ENCODE measurements around the gene S100A12.
"Not testable (repeated sequence)": the region's sequence is repeated elsewhere in the genome, so short reads cannot be mapped to it uniquely, and the experiment has no call there.

Gene S100A12

DNA sequence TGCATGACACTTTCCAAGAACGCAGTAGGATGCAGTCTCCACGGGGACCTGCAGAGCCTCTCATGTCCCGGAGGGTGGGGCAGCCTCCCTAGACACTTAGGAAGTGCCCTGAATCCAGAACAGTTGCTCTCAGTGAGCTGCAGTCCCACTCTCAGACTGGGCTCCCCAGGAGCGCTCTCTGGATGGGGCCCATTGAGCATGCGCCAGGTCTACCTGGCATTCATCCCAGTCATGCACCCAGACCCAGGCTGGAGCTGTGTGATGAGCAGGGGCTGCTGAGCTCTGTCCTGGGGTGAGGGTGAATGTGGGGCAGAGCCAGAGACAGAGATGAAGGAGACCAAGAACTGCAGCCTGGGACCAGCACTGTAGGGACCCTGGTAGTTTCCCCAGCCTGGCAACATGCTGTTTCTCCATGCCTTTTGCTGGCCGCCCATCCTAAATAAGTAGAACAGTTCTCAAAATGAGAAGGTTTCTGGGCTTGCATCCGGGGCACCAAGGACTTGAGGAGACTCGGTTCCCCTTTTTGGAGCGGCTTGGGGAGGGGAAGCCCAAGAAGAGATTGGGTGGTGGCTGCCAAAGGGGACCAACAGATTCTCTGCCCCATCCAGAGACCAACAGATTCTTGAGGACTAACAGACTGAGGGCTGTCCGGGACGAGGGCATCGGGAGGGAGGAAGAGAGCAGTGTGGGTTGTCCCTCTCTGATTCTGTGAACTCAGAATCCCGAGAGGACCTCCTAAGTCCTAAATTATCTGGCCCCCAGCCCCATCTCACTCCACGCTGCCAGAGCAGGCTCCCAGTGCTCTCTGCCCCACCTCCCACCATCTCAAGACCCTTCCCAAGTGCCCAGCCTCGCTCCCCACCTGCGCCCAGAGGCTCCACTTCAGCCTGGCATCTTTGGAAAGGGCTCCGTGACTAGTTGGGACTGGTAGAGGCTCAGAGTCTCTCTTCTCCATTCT lies 25.8 kb downstream of the S100A12 start:
- FAIRE-seq: no peak

- no peak for FAIRE-seq
Measured at GRCh38 chr1:153348511-153349362, 26.7 kb downstream of the S100A12 start, which contains the start of gene PGLYRP4. Gene PGLYRP4, minus strand, starts transcription at chr1:153348841. Its CDS starts 909 bp downstream, at chr1:153347932.

DNA sequence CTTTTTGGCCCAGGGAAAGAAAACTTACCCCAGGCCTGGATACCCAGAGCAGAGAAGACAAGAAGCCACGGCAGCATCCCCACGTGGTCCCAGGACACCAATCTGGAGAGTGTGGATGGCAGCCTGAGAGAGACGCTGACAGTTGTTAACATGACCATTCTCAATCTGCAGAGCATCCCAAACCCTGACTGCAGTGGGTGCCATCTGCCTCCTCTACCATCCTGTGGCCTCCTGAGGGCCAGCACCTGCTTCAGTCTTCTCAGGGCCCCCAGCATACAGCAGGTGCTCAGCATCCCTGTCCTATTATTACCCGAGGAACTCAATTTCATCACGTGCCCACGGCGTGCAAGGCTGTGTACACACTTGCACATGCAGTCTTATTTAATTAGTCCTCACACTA lies 27.6 kb downstream of the S100A12 start:
- no peak for FAIRE-seq

GRCh38 chr1:153347049-153347448 lies 28.4 kb downstream of the S100A12 start:
- FAIRE-seq: not testable (repeated sequence)

DNA sequence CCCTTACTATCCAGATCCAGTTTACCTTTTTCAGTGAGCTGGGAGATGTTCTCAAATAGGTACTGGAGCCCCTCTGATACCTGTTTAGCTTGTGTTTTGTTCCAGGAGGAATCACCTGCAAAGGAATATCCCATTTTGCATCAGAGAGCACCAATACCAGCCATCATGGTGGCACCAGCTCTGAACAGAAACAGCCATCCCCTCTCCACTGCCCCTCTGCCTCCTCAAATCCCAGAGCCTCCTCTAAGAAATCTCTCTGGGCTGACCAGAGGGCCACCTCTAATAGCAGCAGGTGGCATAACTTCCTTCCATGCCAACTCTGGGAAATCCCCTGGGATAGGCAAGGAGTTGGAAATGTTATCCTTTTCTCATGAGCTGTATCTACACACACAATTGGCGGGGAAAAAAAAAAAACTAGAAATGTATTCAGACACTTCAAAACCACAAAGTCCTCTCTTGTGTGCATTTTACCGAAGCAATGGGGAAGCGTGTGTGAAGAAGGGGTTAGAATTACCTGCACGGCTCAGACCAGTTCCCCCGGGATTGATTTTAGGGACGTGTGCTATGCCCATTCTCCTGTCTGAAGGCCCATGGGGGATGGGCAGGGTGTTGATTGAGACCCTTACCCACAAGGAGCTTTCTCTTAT lies 29.2 kb downstream of the S100A12 start:
- no peak for FAIRE-seq

- FAIRE-seq: no peak
Measured at GRCh38 chr1:153345187-153346076, 30.0 kb downstream of the S100A12 start.

DNA sequence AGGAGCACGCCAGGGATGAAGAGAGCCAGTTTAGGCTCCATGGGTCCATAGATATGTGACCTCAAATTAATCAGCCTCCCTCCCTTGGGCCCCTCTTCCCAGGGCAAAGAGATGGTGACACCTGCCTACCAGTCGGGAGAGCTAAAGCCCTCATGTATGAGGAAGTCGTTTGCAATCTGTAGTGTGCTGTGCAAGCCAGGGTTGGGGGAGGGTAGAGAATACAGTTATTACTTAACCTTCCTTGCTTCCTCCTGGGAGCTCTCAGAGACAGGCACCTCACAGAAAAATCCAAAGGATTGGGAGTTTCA lies 30.7 kb downstream of the S100A12 start:
- no peak for FAIRE-seq

DNA sequence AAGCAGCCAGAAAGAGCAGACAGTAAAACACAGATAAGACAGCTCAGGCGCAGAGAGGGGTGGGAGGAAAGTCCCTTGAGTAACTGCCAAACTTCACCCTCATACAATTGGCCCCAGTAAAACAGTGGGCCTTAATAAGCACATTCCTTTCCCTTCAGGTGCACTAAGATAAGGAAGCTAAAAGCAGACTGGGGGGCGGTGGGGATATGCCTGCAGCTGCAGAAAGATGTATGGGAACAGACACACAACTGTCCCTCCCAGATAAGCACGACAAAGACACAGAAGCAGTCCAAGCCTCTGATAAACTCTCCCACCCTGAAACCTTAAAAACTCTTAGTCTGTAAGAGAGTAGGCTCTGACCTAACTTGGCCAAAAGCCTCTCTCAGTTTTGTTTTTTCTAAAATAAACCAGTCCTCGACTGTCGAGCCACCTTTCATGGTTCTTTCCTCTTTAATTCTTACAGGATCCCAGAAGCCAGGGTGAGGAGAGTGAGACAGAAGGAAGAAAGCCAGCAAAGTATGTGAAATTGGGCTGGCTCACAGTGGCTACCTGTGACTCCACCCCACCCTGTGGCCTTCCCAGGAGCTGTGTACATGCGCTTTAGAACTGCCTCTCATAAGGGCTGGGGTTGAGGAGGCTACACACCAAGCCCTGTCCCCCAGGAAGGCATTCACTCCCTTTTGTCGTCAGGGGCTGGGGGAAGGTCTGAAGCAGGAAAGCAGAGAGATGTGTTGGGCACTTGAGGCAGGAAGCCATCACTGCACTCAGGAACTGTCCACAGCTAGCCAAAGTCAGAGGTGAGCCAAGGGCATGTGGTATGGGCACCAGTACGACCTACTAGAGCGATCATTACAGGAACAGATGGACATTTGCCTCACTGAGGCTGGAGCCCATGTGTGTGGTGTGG lies 31.4 kb downstream of the S100A12 start:
- no peak for FAIRE-seq

DNA sequence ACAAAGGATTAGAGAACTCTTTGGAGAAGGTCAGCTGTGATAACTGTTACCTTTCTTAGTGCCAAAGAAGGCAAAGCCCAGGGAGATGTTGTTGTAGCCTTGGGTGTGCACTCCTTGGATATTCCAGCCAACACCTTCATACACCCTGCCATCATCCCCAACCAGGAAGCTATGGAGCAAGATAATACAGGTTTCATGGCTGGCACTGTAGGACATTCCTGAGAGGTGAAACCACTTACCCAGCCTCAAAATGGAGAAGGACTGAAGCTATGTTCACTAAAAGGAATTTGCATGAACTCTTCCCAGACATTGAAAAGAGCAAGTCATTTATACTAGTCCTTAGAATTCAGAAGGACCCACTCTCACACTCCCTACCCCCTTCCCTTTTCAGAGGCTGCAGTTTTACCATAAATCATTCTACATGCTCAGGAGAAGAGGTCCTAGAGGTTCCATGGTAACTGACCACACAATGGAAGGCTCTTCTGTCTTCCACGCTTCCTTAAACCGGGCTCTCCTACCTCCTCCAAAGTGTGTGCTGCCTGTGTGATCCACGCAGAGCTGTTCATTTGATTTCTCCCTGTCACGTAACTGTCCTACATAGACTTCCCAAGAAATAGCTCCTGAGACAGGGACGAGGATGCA lies 32.3 kb downstream of the S100A12 start:
- no peak for FAIRE-seq

DNA sequence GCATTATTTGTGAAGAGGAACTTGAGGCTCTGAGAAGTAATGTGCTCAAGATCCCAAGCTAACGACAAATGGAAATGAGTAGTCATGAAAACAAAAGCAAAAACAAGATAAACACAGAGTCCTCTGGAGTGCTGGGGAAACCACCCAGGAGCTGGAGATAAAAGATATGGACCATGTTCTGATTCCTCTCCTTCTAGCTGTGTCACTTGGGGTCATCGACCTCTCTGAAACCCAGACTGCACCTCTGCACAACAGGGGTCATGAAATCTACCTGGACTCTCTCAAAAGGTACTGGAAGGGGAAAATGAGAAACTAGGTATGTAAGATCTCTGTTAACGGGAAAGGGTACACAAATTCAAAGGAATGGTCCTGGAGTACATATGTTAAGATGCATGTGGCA lies 33.2 kb downstream of the S100A12 start:
- no peak for FAIRE-seq

DNA sequence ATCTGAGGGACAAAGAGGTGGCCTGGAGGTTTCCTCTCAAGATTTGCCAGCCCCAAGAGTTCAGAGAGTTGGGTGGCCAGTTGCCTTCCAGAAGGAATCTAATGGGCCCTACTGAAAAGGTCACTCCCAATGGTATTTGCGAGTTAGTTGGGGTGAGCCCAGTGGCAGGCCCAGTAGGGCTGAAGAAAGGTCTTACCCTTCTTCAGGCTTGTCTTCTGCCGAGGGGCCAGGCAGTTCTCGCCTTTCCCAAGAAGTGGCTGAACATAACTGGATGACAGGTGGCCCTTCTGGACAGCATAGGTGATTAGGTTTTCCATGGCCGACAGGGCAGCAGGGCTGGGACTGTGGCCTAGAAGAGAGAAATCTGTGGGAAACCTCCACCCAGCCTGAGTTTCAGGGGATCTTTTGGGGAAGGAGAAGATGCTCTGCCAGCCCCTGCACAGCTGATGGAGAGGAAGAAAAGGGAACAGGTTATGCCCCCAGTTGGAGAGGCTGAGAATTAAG lies 33.9 kb downstream of the S100A12 start:
- FAIRE-seq: no peak

DNA sequence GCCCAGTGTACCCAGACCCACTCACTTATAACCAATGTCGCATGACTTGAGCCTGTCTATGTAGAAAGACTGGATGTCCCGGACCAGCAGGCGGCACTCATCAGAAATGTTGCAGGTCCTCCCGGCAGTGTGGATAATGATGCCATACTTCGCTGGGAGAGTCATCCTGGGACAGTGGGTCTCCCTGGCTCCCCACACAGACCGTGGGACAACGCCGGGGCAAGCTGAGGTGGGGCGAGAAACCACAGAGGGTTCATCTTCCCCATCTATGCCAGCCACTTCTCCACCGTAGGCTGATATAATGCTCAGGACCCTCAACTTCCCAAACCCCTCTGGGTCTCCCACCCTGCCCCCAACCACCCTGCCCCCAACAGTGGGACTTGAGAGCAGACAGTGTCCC lies 35.1 kb downstream of the S100A12 start:
- no peak for FAIRE-seq

DNA sequence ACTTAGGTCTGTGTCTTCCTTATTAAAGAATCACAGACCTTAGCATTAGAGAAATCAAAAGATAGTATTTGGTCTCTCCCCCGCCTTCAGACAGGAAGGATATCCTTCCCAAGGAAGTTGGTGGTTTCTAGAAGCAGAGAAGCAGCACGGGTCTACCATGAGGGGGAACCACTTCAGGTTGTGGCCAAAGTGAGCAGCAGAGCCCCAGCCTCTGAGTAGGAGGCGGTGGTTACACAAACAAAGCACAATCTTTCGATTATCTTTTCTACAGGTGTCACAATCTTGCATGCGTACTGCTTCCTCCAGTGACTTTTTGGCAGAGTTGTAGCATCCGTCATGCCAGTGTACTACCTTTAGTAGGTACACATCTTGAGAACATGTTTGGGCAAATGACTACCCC lies 35.6 kb downstream of the S100A12 start:
- no peak for FAIRE-seq

GRCh38 chr1:153337980-153338853 lies 37.2 kb downstream of the S100A12 start:
- FAIRE-seq: no peak

GRCh38 chr1:153336650-153337049 lies 38.8 kb downstream of the S100A12 start:
- no peak for FAIRE-seq

GRCh38 chr1:153333902-153334301 lies 41.5 kb downstream of the S100A12 start:
- no peak for FAIRE-seq

- FAIRE-seq: no peak
Measured at GRCh38 chr1:153324912-153325311, 50.5 kb downstream of the S100A12 start.
